GM19240 (cell line): ENCODE results near the gene LPCAT2.
A peak's percentile ranks its signal among the peaks of the same experiment; 100 is the strongest.

Experiments
- DNase-seq: peaks from one replicate; pipeline ENCODE4 v3.0.0; 2011; ENCODE audit warnings: low spot score; ENCODE audit not compliant: insufficient read length

Gene LPCAT2, protein sequence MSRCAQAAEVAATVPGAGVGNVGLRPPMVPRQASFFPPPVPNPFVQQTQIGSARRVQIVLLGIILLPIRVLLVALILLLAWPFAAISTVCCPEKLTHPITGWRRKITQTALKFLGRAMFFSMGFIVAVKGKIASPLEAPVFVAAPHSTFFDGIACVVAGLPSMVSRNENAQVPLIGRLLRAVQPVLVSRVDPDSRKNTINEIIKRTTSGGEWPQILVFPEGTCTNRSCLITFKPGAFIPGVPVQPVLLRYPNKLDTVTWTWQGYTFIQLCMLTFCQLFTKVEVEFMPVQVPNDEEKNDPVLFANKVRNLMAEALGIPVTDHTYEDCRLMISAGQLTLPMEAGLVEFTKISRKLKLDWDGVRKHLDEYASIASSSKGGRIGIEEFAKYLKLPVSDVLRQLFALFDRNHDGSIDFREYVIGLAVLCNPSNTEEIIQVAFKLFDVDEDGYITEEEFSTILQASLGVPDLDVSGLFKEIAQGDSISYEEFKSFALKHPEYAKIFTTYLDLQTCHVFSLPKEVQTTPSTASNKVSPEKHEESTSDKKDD

GRCh38 chr16:55508941-55509931 is at the start of gene LPCAT2:
TSS of gene LPCAT2 (plus strand) at chr16:55509072. CDS start at chr16:55509182, 110 bp downstream.
- peak; percentile 19 for DNase-seq

GRCh38 chr16:55462241-55462640 is 46.6 kb upstream of the LPCAT2 start:
- no peak for DNase-seq

DNA sequence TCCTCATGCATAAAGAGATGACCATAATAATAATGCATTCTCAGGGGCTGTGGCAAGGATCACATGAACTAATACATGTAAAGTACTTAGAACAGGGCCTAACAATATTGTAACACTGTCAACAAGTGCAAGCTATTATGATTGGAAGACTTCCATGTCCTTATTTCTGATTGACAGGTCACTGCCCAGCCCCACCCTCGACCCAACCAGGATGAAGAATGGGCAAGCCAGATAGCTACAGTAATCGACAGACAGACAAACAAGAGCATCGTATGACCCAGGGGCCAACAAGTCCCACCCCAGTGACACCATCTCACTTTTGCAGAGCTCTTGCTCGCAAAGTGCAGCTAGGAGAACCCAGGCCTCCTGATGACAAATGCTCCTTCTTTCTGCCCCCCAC is 44.5 kb upstream of the LPCAT2 start:
- no peak for DNase-seq

DNA sequence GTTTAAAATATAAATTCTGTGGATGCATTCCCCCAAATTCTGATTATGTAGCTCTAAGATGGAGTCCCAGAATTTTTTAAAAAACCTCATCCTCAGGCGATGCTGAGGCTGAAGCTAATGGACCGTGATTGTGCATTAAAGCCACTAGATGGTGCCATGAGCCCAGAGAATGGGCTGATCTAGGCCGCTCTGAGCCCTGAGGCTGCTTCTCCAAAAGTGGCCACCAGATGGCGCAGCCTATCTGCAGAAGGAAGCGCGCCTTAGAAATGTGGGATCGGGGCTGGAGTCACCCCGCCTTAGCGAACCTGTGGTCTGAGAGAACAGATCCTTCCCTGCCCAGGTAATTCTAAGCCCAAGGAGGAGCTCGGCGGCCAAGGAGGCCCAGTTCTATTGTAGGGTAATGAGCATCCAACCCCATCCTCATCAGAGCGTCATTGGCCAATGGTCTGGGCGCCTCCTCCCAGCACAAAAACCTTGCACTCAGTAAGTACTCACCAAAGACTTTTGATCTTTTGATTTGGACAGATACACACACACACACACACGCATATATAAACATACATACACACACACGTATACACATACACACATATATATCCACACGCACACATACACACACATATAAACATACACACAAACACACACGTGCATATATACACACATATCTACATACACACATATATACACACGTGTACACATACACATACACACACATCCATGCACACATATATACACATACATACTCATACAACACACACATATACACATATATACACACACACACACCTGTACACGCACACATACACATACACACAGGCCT is 43.6 kb upstream of the LPCAT2 start:
- peak; percentile 83 for DNase-seq

- no peak for DNase-seq
Observed at GRCh38 chr16:55466209-55466608, 42.7 kb upstream of the LPCAT2 start.

DNA sequence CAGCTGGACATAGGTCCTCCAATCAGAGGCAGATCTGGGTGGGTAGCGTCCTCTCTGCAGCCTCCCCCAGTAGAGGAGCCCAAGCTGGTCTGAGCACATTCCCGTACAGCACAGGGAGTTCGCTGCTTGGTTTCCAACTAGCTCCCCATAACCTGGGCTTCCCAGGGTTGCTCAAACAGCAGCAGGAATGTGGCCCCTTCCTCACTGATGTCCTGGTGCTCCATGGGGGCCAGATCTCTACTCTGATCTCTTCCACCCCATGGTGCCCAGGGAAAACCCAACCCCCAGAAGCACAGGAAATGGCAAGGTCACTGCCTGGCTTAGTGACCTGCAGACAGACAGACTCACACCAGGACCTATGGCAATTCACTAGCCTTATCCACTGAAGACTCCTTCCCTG is 41.0 kb upstream of the LPCAT2 start:
- DNase-seq, result no peak

DNA sequence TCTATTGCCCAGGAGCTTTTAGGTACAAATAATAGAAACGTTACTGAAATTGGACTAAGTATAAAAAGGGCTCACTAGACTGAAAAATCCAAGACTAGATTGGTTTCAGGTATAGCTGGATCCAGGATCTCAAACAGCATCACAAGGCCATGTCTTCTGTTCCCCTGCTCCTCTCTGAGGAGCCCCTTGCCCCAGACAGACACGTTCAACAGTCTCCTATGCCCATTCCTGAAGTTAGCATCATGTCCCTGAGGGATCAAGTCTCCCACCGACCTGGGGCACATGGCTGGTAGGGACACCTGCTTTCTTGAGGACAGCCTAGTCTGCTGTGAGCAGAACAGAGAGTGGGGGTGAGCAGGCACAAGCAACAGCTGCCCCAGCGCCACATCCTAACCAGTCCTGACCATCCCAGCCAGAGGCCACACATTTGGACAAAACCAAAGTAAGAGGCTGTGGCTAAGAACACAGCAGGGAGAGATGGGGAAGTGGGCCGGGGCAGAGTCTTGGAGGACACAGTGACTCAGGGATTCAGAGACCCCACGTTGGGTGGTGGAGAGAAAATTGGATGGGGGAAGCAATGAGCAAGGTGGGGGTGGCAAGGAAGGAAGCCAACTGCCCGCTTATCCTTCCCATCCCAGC is 40.4 kb upstream of the LPCAT2 start:
- DNase-seq, result no peak

DNA sequence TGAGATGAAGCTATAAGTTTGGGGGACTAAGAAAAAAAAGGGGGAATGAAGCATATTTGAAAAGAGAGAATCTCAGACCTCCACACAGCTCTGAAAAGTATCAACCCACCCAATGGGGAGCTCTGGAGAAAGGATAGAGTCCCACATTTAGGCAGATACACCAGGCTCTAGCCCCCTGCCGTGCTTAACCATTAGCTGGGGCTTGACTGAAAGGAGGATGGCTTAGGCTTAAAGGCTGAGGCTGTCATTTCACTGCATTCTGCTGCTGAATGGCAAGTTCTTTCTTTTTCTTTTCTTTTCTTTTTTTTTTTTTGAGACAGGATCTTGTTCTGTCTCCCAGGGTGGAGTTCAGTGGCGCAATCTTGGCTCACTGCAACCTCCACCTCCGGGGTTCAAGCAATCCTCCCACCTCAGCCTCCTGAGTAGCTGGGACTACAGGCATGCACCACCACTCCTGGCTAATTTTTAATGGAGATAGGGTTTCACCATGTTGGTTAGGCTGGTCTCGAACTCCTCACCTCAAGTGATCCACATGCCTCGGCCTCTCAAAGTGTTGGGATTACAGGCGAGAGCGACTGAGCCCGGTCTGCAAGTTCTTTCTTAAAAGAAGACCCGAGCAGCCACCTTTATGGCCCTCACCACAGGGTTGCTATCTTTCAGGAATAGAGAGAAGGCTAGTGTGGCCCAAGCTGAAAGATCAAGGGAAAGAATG is 38.9 kb upstream of the LPCAT2 start:
- DNase-seq, result no peak

- no peak for DNase-seq
Observed at GRCh38 chr16:55470533-55471371, 38.1 kb upstream of the LPCAT2 start.

- no peak for DNase-seq
Observed at GRCh38 chr16:55471448-55472097, 37.3 kb upstream of the LPCAT2 start.

- no peak for DNase-seq
Observed at GRCh38 chr16:55473587-55473986, 35.3 kb upstream of the LPCAT2 start.

- DNase-seq, result no peak
Observed at GRCh38 chr16:55474821-55475220, 34.1 kb upstream of the LPCAT2 start.

- DNase-seq, result no peak
Observed at GRCh38 chr16:55475919-55476318, 33.0 kb upstream of the LPCAT2 start.

DNA sequence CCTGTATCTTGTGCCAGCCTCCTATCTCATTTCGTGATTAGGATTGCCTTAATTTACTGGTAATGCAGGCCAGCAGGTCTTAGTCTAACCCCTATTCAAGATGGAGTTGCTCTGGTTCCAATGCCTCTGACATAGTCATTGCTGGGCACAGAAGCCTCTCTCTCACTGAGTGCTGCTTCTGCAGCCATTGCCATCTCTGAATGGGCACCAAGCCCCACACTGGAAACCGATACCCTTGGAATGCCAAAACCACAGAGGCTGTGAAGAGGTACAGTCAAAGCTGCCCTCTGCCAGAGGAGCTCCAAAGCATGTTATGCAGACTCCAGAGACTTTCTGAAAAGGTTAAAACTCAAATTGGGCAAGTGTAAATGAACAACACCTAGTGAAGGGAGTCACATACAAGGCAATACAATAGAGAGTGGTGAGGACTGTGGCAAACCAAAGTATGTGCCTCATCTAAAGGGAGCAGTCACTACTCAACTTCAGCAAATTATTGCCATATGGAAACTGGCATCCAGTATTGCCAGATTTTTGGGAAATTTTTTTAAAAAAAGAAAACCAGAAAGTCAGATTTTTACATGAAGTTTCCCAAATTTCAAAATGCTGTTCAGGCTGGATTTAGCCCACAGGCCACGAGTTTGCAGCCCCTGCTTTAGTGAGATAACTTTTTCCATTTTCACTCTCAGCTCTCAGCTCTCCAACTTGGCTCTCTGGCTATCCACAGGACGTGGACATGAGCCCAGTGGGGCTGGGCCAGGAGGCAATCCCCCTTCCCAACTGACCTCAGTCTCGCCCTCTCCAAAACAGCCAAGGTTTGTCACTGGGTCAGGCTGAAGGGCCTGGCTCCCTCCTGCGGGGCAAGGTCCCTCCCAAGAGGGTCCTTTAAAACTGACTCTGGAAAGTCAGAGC is 32.0 kb upstream of the LPCAT2 start:
- no peak for DNase-seq

DNA sequence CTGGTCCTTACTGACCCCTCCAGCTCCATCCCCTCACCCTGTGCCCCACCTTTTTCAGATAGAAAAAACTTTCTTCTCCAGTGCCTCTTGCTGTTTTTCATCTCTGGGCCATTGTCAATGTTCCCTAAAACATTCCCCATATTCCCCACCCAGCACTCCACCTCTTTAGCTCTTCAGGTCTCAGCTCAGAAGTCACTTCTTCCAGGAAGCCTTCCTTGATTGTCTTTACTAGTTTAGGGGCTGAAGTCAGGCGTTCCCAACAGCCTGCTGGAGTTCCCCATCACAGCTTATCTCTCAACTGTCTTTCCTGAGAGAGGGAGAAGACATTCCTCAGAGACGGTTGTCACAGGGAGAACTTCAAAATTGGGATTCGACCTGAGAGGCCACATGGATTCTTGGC is 31.1 kb upstream of the LPCAT2 start:
- no peak for DNase-seq

- no peak for DNase-seq
Observed at GRCh38 chr16:55478827-55479429, 29.9 kb upstream of the LPCAT2 start, which contains the start of gene MMP2. TSS of gene MMP2 (plus strand) at chr16:55479198. CDS start at chr16:55479480, 282 bp downstream.
